Upper lobe of right lung (tissue), 1 donor: ENCODE results near the gene ASAP2. TPM values are rescaled to one million over a fixed set of nuclear protein-coding genes. Genes with fewer than 3 reads are reported as not detected.
"Not testable (repeated sequence)": the region's sequence is repeated elsewhere in the genome, so short reads cannot be mapped to it uniquely, and the experiment has no call there.

Experiments
- ATAC-seq: fragments of 200-7000 bp; cut with Tn5 transposase; one replicate; pipeline ENCODE4 v1.9.1; 2020; ENCODE audit warnings: mild to moderate bottlenecking, moderate library complexity
- DNase-seq: peaks from one replicate; pipeline ENCODE4 v3.0.0-alpha.2; 2020
- H3K27ac ChIP-seq: fragments of 200-600 bp; one replicate; pipeline ENCODE4 v1.8.0; 2022
- H3K27me3 ChIP-seq: fragments of 200-600 bp; one replicate; pipeline ENCODE4 v1.8.0; 2022; ENCODE audit warnings: mild to moderate bottlenecking
- H3K36me3 ChIP-seq: fragments of 200-600 bp; one replicate; pipeline ENCODE4 v1.8.0; 2022
- H3K4me1 ChIP-seq: fragments of 200-600 bp; one replicate; pipeline ENCODE4 v1.8.0; 2022
- H3K4me3 ChIP-seq: fragments of 200-600 bp; one replicate; pipeline ENCODE4 v1.8.0; 2022; ENCODE audit warnings: mild to moderate bottlenecking
- H3K9me3 ChIP-seq: fragments of 200-600 bp; one replicate; pipeline ENCODE4 v1.8.0; 2022
- intact Hi-C: fragments of 100-400 bp; cut with DNase I; formaldehyde crosslinking; loops from one replicate; pipeline ENCODE4 v1.11.0; 2022
- total RNA-seq: library from RNA; stranded (reverse); fragmentation: NEBNext Ultra II Directional; extraction: Animal tissue kit (Norgen Biotek cat#: 25700); gene quantifications from one replicate; pipeline ENCODE4 v1.2.1, GENCODE V29; 2021
- TF ChIP-seq, protein P1 (sequence below): fragments of 200-600 bp; IDR thresholded peaks from one replicate; pipeline ENCODE4 v1.8.0; 2022; ENCODE audit warnings: antibody characterized with exemption
- donor health status: DM: no; HTN: yes; CAD: no; lungs with severe emphysema.

The ASAP2 gene
- total RNA-seq, 1 donor from 2014 or later, result 30.9 TPM

DNA sequence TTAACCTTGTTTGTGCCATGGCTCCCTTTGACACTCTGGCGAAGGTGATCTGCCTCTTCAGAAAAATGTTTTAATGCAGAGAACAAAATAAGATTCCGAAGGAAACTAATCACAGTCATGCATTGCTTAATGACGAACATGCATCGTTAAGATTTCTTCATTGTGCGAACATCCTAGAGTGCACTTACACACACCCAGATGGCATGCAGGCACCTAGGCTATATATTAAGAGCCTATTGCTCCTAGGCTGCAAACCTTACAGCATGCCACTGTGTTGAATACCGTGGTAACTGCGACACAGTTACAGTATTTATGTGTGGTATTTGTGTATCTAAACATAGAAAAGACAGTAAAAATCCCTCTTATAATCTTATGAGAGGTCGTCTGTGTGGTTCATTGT lies 8.3 kb downstream of the ASAP2 start:
- peaks cover 36% of the 10 kb centered on the region for H3K4me1 ChIP-seq
- no peak for DNase-seq
- intact Hi-C loops, result no loop called here

GRCh38 chr2:9215680-9216079 lies 9.1 kb downstream of the ASAP2 start:
- Histone ChIP-seq H3K9me3 (no peaks in the 10 kb centered on the region), H3K27me3 (no peaks in the 10 kb centered on the region), H3K27ac (no peak overlapping the region), H3K4me1 (peaks cover 36% of the 10 kb centered on the region), H3K4me3 (no peak overlapping the region), H3K36me3 (no peaks in the 10 kb centered on the region)
- ATAC-seq (no peak), DNase-seq (no peak)
- TF ChIP-seq, protein P1, sequence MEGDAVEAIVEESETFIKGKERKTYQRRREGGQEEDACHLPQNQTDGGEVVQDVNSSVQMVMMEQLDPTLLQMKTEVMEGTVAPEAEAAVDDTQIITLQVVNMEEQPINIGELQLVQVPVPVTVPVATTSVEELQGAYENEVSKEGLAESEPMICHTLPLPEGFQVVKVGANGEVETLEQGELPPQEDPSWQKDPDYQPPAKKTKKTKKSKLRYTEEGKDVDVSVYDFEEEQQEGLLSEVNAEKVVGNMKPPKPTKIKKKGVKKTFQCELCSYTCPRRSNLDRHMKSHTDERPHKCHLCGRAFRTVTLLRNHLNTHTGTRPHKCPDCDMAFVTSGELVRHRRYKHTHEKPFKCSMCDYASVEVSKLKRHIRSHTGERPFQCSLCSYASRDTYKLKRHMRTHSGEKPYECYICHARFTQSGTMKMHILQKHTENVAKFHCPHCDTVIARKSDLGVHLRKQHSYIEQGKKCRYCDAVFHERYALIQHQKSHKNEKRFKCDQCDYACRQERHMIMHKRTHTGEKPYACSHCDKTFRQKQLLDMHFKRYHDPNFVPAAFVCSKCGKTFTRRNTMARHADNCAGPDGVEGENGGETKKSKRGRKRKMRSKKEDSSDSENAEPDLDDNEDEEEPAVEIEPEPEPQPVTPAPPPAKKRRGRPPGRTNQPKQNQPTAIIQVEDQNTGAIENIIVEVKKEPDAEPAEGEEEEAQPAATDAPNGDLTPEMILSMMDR, result no peak
- intact Hi-C loops, result no loop called here

More for the DNA sequence above, 8.3 kb downstream of the ASAP2 start:
- Histone ChIP-seq H3K9me3 (no peaks in the 10 kb centered on the region), H3K36me3 (no peaks in the 10 kb centered on the region), H3K4me3 (no peak overlapping the region), H3K27ac (no peak overlapping the region), H3K27me3 (no peaks in the 10 kb centered on the region)
- TF ChIP-seq, protein P1, result no peak
- no peak for ATAC-seq

GRCh38 chr2:9216143-9216542 lies 9.5 kb downstream of the ASAP2 start:
- H3K27me3 ChIP-seq, H3K36me3 ChIP-seq, H3K27ac ChIP-seq, H3K9me3 ChIP-seq, H3K4me3 ChIP-seq, intact Hi-C loops, DNase-seq, ATAC-seq: not testable (repeated sequence)
- peaks cover 34% of the 10 kb centered on the region for H3K4me1 ChIP-seq

- intact Hi-C loops, result no loop called here
- DNase-seq, result no peak
- Histone ChIP-seq H3K27me3 (no peaks in the 10 kb centered on the region), H3K36me3 (no peaks in the 10 kb centered on the region), H3K4me3 (no peak overlapping the region), H3K27ac (no peak overlapping the region), H3K4me1 (peaks cover 28% of the 10 kb centered on the region), H3K9me3 (no peaks in the 10 kb centered on the region)
- ATAC-seq, result no peak
- TF ChIP-seq, protein P1, result no peak
Measured at GRCh38 chr2:9217838-9218770, 11.5 kb downstream of the ASAP2 start.

GRCh38 chr2:9219027-9219445 lies 12.4 kb downstream of the ASAP2 start:
- peaks cover 22% of the 10 kb centered on the region for H3K4me1 ChIP-seq
- intact Hi-C loops, result no loop called here
- TF ChIP-seq, protein P1, result no peak
- no peak for ATAC-seq
- no peaks in the 10 kb centered on the region for H3K36me3 ChIP-seq
- H3K27ac ChIP-seq, result no peak overlapping the region
- H3K9me3 ChIP-seq, result no peaks in the 10 kb centered on the region
- no peaks in the 10 kb centered on the region for H3K27me3 ChIP-seq
- DNase-seq, result no peak
- H3K4me3 ChIP-seq, result no peak overlapping the region

- peak; percentile 34 for ATAC-seq
- no peaks in the 10 kb centered on the region for H3K36me3 ChIP-seq
- no peaks in the 10 kb centered on the region for H3K9me3 ChIP-seq
- no peak overlapping the region for H3K27ac ChIP-seq
- peaks cover 20% of the 10 kb centered on the region for H3K4me1 ChIP-seq
- DNase-seq, result no peak
- intact Hi-C loops, result no loop called here
- H3K27me3 ChIP-seq, result no peaks in the 10 kb centered on the region
- TF ChIP-seq, protein P1, result no peak
- H3K4me3 ChIP-seq, result no peak overlapping the region
Measured at GRCh38 chr2:9220201-9220600, 13.6 kb downstream of the ASAP2 start.
